HEK293 (cell line): ENCODE results near the gene PRSS53.

ENCODE experiments used
- GLI2 ChIP-seq: fragments of 450-650 bp; formaldehyde crosslinking; IDR thresholded peaks from 2 replicates; pipeline ENCODE4; 2017; ENCODE audit warnings: missing biosample characterization, missing genetic modification characterization, low read depth, borderline replicate concordance
- GLIS1 ChIP-seq: fragments of 450-650 bp; formaldehyde crosslinking; IDR thresholded peaks from 2 replicates; pipeline ENCODE4 v1.5.1; 2016; ENCODE audit warnings: missing biosample characterization, missing genetic modification characterization
- TRIM28 ChIP-seq: IDR thresholded peaks from 2 replicates; pipeline ENCODE4 v1.6.1; 2011; ENCODE audit warnings: low read length, control low read depth, borderline replicate concordance
- ZNF48 ChIP-seq: fragments of 450-650 bp; formaldehyde crosslinking; IDR thresholded peaks from 2 replicates; pipeline ENCODE4 v1.5.1; 2016; ENCODE audit warnings: missing biosample characterization, missing genetic modification characterization
- ZNF623 ChIP-seq: fragments of 450-650 bp; formaldehyde crosslinking; IDR thresholded peaks from 2 replicates; pipeline ENCODE4 v1.5.1; 2016; ENCODE audit warnings: missing biosample characterization, missing genetic modification characterization
- ZNF768 ChIP-seq: fragments of 450-650 bp; formaldehyde crosslinking; IDR thresholded peaks from 2 replicates; pipeline ENCODE4 v1.5.1; 2018; ENCODE audit warnings: missing biosample characterization, mild to moderate bottlenecking, missing genetic modification characterization
- TF ChIP-seq, protein P1 (sequence below): fragments of 450-650 bp; formaldehyde crosslinking; IDR thresholded peaks from 2 replicates; pipeline ENCODE4 v1.5.1; 2016; ENCODE audit warnings: missing biosample characterization, missing genetic modification characterization
- TF ChIP-seq, protein P2 (sequence below): fragments of 450-650 bp; formaldehyde crosslinking; IDR thresholded peaks from 2 replicates; pipeline ENCODE4 v1.5.1; 2017; ENCODE audit warnings: missing biosample characterization, missing genetic modification characterization
- TF ChIP-seq, protein P3 (sequence below): fragments of 450-650 bp; formaldehyde crosslinking; IDR thresholded peaks from 2 replicates; pipeline ENCODE4 v1.5.1; 2016; ENCODE audit warnings: missing biosample characterization, missing genetic modification characterization
- TF ChIP-seq, protein P4 (sequence below): fragments of 450-650 bp; formaldehyde crosslinking; IDR thresholded peaks from 2 replicates; pipeline ENCODE4 v1.5.1; 2016; ENCODE audit warnings: missing biosample characterization, missing genetic modification characterization
- TF ChIP-seq, protein P5 (sequence below): fragments of 450-650 bp; formaldehyde crosslinking; IDR thresholded peaks from 2 replicates; pipeline ENCODE4 v1.5.1; 2016; ENCODE audit warnings: missing biosample characterization, missing genetic modification characterization

DNA sequence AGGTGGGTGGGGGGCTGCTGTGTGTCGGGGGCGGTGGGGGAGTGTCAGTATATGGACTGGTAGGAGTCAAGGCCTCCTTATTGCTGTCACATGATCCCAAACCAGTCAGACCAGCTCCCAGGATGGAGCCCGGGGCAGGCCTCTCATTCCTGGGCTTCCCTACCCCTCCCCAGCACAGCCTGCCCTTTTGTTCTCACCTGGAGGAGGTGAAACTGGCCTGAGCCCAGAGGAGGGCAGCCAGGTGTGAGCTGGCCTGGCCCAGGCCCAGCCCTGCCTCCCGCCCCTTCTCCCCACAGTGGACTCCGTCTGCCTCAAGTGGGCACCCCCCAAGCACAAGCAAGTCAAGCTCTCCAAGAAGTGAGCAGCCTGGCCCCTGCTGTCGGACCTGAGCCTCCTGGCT is 42.2 kb upstream of the PRSS53 start:
- TF ChIP-seq, protein P1, sequence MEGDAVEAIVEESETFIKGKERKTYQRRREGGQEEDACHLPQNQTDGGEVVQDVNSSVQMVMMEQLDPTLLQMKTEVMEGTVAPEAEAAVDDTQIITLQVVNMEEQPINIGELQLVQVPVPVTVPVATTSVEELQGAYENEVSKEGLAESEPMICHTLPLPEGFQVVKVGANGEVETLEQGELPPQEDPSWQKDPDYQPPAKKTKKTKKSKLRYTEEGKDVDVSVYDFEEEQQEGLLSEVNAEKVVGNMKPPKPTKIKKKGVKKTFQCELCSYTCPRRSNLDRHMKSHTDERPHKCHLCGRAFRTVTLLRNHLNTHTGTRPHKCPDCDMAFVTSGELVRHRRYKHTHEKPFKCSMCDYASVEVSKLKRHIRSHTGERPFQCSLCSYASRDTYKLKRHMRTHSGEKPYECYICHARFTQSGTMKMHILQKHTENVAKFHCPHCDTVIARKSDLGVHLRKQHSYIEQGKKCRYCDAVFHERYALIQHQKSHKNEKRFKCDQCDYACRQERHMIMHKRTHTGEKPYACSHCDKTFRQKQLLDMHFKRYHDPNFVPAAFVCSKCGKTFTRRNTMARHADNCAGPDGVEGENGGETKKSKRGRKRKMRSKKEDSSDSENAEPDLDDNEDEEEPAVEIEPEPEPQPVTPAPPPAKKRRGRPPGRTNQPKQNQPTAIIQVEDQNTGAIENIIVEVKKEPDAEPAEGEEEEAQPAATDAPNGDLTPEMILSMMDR, result no peak
- TF ChIP-seq, protein P2, sequence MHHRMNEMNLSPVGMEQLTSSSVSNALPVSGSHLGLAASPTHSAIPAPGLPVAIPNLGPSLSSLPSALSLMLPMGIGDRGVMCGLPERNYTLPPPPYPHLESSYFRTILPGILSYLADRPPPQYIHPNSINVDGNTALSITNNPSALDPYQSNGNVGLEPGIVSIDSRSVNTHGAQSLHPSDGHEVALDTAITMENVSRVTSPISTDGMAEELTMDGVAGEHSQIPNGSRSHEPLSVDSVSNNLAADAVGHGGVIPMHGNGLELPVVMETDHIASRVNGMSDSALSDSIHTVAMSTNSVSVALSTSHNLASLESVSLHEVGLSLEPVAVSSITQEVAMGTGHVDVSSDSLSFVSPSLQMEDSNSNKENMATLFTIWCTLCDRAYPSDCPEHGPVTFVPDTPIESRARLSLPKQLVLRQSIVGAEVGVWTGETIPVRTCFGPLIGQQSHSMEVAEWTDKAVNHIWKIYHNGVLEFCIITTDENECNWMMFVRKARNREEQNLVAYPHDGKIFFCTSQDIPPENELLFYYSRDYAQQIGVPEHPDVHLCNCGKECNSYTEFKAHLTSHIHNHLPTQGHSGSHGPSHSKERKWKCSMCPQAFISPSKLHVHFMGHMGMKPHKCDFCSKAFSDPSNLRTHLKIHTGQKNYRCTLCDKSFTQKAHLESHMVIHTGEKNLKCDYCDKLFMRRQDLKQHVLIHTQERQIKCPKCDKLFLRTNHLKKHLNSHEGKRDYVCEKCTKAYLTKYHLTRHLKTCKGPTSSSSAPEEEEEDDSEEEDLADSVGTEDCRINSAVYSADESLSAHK (tag by site-specific recombination), result no peak
- TF ChIP-seq ZNF768 (tag by site-specific recombination) (no peak), ZNF48 (tag by site-specific recombination) (no peak), GLIS1 (no peak), GLI2 (tag by site-specific recombination) (no peak), TRIM28 (no peak), ZNF623 (no peak)
- TF ChIP-seq, protein P3, sequence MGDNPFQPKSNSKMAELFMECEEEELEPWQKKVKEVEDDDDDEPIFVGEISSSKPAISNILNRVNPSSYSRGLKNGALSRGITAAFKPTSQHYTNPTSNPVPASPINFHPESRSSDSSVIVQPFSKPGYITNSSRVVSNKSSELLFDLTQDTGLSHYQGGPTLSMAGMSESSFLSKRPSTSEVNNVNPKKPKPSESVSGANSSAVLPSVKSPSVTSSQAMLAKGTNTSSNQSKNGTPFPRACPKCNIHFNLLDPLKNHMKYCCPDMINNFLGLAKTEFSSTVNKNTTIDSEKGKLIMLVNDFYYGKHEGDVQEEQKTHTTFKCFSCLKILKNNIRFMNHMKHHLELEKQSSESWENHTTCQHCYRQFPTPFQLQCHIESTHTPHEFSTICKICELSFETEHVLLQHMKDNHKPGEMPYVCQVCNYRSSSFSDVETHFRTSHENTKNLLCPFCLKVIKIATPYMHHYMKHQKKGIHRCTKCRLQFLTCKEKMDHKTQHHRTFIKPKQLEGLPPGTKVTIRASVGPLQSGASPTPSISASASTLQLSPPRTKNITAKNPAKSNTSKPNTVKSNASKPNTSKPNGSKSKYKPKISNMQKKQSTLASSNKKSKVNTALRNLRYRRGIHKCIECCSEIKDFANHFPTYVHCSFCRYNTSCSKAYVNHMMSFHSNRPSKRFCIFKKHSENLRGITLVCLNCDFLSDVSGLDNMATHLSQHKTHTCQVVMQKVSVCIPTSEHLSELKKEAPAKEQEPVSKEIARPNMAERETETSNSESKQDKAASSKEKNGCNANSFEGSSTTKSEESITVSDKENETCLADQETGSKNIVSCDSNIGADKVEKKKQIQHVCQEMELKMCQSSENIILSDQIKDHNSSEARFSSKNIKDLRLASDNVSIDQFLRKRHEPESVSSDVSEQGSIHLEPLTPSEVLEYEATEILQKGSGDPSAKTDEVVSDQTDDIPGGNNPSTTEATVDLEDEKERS, result no peak
- TF ChIP-seq, protein P4, sequence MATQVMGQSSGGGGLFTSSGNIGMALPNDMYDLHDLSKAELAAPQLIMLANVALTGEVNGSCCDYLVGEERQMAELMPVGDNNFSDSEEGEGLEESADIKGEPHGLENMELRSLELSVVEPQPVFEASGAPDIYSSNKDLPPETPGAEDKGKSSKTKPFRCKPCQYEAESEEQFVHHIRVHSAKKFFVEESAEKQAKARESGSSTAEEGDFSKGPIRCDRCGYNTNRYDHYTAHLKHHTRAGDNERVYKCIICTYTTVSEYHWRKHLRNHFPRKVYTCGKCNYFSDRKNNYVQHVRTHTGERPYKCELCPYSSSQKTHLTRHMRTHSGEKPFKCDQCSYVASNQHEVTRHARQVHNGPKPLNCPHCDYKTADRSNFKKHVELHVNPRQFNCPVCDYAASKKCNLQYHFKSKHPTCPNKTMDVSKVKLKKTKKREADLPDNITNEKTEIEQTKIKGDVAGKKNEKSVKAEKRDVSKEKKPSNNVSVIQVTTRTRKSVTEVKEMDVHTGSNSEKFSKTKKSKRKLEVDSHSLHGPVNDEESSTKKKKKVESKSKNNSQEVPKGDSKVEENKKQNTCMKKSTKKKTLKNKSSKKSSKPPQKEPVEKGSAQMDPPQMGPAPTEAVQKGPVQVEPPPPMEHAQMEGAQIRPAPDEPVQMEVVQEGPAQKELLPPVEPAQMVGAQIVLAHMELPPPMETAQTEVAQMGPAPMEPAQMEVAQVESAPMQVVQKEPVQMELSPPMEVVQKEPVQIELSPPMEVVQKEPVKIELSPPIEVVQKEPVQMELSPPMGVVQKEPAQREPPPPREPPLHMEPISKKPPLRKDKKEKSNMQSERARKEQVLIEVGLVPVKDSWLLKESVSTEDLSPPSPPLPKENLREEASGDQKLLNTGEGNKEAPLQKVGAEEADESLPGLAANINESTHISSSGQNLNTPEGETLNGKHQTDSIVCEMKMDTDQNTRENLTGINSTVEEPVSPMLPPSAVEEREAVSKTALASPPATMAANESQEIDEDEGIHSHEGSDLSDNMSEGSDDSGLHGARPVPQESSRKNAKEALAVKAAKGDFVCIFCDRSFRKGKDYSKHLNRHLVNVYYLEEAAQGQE (tag by site-specific recombination), result no peak
- TF ChIP-seq, protein P5, sequence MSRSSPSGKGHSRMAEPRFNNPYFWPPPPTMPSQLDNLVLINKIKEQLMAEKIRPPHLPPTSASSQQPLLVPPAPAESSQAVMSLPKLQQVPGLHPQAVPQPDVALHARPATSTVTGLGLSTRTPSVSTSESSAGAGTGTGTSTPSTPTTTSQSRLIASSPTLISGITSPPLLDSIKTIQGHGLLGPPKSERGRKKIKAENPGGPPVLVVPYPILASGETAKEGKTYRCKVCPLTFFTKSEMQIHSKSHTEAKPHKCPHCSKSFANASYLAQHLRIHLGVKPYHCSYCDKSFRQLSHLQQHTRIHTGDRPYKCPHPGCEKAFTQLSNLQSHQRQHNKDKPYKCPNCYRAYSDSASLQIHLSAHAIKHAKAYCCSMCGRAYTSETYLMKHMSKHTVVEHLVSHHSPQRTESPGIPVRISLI (tag by site-specific recombination), result no peak
